HCT116 (cell line): ENCODE results near the gene SCARB1. TPM values are rescaled to one million over a fixed set of nuclear protein-coding genes. Genes with fewer than 3 reads are reported as not detected.
A peak's percentile ranks its signal among the peaks of the same experiment; 100 is the strongest.
"Not testable (repeated sequence)": the region's sequence is repeated elsewhere in the genome, so short reads cannot be mapped to it uniquely, and the experiment has no call there.

Experiments
- ATAC-seq: fragments of 200-7000 bp; cut with Tn5 transposase; 2 replicates; pipeline ENCODE4 v1.9.1; 2020; ENCODE audit warnings: mild to moderate bottlenecking, moderate library complexity
- BruUV-seq: library from RNA; stranded (reverse); fragments of 400-500 nt; replicated peaks from 2 replicates; lab custom pipeline; 2021; lab: Mats Ljungman, UMichigan
- CTCF ChIA-PET: fragments of 300-600 bp; sonication (Branson Sonifier 250); formaldehyde crosslinking; loops from one replicate; lab custom pipeline; 2021; ENCODE audit warnings: antibody characterized with exemption; lab: Charles Lee
- POLR2A ChIA-PET: fragments of 300-600, 350-600 bp; sonication (Branson Sonifier 250); formaldehyde crosslinking; loops from one replicate; lab custom pipeline; 2021; ENCODE audit warnings: antibody characterized with exemption; lab: Charles Lee
- RAD21 ChIA-PET, 2 experiments: fragments of 300-600 bp; sonication (Branson Sonifier 250); formaldehyde crosslinking; loops; one replicate each; lab custom pipeline; 2023; ENCODE audit warnings: low total read pairs in 2 of 2; ENCODE audit not compliant: uncharacterized antibody in 2 of 2, unreplicated experiment in 2 of 2, low non-redundant PET in 1 of 2; lab: Charles Lee
- DNase-seq: peaks from one replicate; pipeline ENCODE4 v3.0.0-alpha.2; 2010; ENCODE audit warnings: low read depth, low spot score
- H2AFZ ChIP-seq: fragments of 200-600 bp; shearing (Covaris generic), sonication (generic); 2 replicates; pipeline ENCODE4 v1.6.1; 2017; ENCODE audit warnings: low read depth, mixed run types, mixed read lengths, antibody characterized with exemption, low read length; ENCODE audit not compliant: poor library complexity, severe bottlenecking
- H3K27ac ChIP-seq: 2 replicates; pipeline ENCODE4 v1.5.1; 2012; ENCODE audit warnings: low read depth, low read length
- H3K27me3 ChIP-seq: fragments of 200-600 bp; sonication (generic); 2 replicates; pipeline ENCODE4 v1.6.1; 2016; ENCODE audit warnings: mixed run types, low read length, mixed read lengths; ENCODE audit not compliant: insufficient read depth
- H3K36me3 ChIP-seq, 2 experiments: fragments of 200-500 bp in 1 of 2; fragments of 200-600 bp in 1 of 2; sonication (Bioruptor generic) in 1 of 2; sonication (generic) in 1 of 2; 2 replicates each; pipeline versions ENCODE4 v1.5.1 to v1.6.1; 2014 to 2016; ENCODE audit warnings: low read length in 2 of 2, inconsistent platforms in 1 of 2, mixed read lengths in 1 of 2, mixed run types in 1 of 2; ENCODE audit not compliant: insufficient read depth in 2 of 2, control insufficient read depth in 1 of 2
- H3K4me1 ChIP-seq, 2 experiments: fragments of 200-600 bp in 1 of 2; sonication (generic) in 1 of 2; 2 replicates each; pipeline versions ENCODE4 v1.5.1 to v1.6.1; 2012 to 2017; ENCODE audit warnings: low read length in 2 of 2, inconsistent platforms in 1 of 2, mild to moderate bottlenecking in 1 of 2, mixed read lengths in 1 of 2, mixed run types in 1 of 2, moderate library complexity in 1 of 2; ENCODE audit not compliant: insufficient read depth in 2 of 2, control insufficient read depth in 1 of 2
- H3K4me2 ChIP-seq: fragments of 200-600 bp; sonication (generic); 2 replicates; pipeline ENCODE4 v1.6.1; 2017; ENCODE audit warnings: mixed run types, low read length, mixed read lengths
- H3K4me3 ChIP-seq, 2 experiments: fragments of 200-600 bp in 1 of 2; sonication (generic) in 1 of 2; replicated peaks in 1 of 2; 2 replicates each; pipeline ENCODE4 v1.5.1; 2011 to 2016; ENCODE audit warnings: low read length in 2 of 2, control low read depth in 1 of 2, low read depth in 1 of 2, mild to moderate bottlenecking in 1 of 2, mixed read lengths in 1 of 2, mixed run types in 1 of 2
- H3K79me2 ChIP-seq: fragments of 200-600 bp; sonication (generic); 2 replicates; pipeline ENCODE4 v1.6.1; 2017; ENCODE audit warnings: mild to moderate bottlenecking, mixed run types, low read length, moderate library complexity, mixed read lengths; ENCODE audit not compliant: insufficient read depth
- H3K9ac ChIP-seq: fragments of 200-600 bp; sonication (generic); 2 replicates; pipeline ENCODE4 v1.6.1; 2016; ENCODE audit warnings: low read length, mixed read lengths
- H3K9me2 ChIP-seq: fragments of 200-600 bp; sonication (generic), shearing (Covaris generic); 2 replicates; pipeline ENCODE4 v1.6.1; 2017; ENCODE audit warnings: mixed run types, mild to moderate bottlenecking, moderate library complexity; ENCODE audit not compliant: insufficient read depth
- H3K9me3 ChIP-seq, 2 experiments: fragments of 200-500 bp in 1 of 2; fragments of 200-600 bp in 1 of 2; sonication (Bioruptor generic) in 1 of 2; sonication (generic) in 1 of 2; 2 replicates each; pipeline ENCODE4 v1.6.1; 2014 to 2017; ENCODE audit warnings: low read length in 2 of 2, mixed read lengths in 2 of 2, inconsistent platforms in 1 of 2, low read depth in 1 of 2, mild to moderate bottlenecking in 1 of 2, mixed run types in 1 of 2, moderate library complexity in 1 of 2; ENCODE audit not compliant: control insufficient read depth in 1 of 2, insufficient read depth in 1 of 2
- H4K20me1 ChIP-seq: fragments of 200-600 bp; sonication (generic), shearing (Covaris generic); 2 replicates; pipeline ENCODE4 v1.6.1; 2017; ENCODE audit warnings: mixed run types, mild to moderate bottlenecking, moderate library complexity; ENCODE audit not compliant: insufficient read depth
- CBX3 ChIP-seq: IDR thresholded peaks from 2 replicates; pipeline ENCODE4 v1.6.1; 2012; ENCODE audit warnings: low read depth
- CEBPB ChIP-seq: IDR thresholded peaks from 2 replicates; pipeline ENCODE4 v1.6.1; 2012; ENCODE audit warnings: low read depth
- SIN3A ChIP-seq: IDR thresholded peaks from 2 replicates; pipeline ENCODE4 v1.6.1; 2012; ENCODE audit warnings: low read depth
- YY1 ChIP-seq: IDR thresholded peaks from 2 replicates; pipeline ENCODE4 v1.6.1; 2011; ENCODE audit warnings: low read length, low read depth, moderate library complexity, mild to moderate bottlenecking; ENCODE audit not compliant: insufficient replicate concordance; ENCODE audit errors: extremely low read depth
- intact Hi-C: fragments of 100-400 bp; cut with micrococcal nuclease; formaldehyde crosslinking; loops from 2 replicates; pipeline ENCODE4 v1.10.0; 2022
- total RNA-seq: library from RNA; stranded (reverse); gene quantifications from one replicate; pipeline ENCODE4 v1.2.1, GENCODE V29; 2021; ENCODE audit not compliant: unreplicated experiment
- TF ChIP-seq, protein P1 (sequence below), 3 experiments: fragments of 200-600 bp in 1 of 3; sonication (generic) in 1 of 3; IDR thresholded peaks in 2 of 3; conservative IDR thresholded peaks in 1 of 3; 2 replicates each; pipeline ENCODE4 v1.5.1; 2012 to 2017; ENCODE audit warnings: low read depth in 2 of 3, low read length in 2 of 3, antibody characterized with exemption in 1 of 3, borderline replicate concordance in 1 of 3, control low read depth in 1 of 3, mild to moderate bottlenecking in 1 of 3, mixed read lengths in 1 of 3, mixed run types in 1 of 3, moderate library complexity in 1 of 3; ENCODE audit not compliant: insufficient read depth in 1 of 3
- TF ChIP-seq, protein P2 (sequence below): IDR thresholded peaks from 2 replicates; pipeline ENCODE4 v1.6.1; 2012

SCARB1 gene
- total RNA-seq, 1 experiment from 2014 or later = 95.5 TPM

DNA sequence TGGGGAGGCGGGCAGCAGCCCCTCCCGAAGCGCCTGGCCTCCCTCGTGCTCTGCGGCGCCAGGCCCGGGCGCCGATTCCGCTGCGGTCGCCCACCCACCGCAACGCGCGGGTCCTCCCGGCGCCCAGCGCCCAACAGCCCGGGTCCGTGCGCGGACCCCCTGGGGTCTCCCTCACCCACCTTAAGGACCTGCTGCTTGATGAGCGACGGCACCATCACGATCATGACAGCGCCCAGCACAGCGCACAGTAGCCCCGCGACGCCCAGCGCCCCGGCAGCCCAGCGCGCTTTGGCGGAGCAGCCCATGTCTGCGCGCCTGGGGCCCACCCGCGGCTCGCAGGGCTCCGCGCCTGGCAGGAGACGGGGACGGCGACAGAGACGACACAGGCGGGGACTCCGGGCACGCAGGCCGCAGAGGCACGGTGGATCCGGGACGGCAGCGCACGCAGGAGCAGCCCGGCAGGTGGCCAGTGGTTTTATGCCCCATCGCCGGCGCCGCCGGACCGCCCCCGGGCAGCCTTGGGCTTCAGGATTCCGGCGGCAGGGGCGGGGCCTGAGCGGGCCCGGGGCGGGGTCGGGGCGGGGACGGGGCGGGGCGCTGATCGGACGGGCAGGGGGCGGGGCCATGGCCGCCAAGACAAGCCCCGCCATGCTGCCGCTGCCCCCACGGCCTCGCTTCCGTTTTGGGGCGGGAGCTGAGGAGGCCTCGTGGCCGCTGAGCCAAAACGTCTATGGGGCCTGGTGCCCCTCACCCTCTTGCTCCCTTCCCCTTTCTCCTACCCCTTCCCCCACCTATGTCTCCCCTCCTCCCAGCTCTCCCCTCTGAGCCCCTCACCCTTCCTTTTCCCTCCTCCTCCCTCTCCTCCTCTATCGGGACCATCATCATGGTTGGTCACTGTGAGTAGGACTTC lies at the start of gene SCARB1 (continued):
- TF ChIP-seq YY1 = no peak
- TF ChIP-seq SIN3A = peak; percentile 53; the same call in 1 of the 2 replicates
- TF ChIP-seq, protein P1, sequence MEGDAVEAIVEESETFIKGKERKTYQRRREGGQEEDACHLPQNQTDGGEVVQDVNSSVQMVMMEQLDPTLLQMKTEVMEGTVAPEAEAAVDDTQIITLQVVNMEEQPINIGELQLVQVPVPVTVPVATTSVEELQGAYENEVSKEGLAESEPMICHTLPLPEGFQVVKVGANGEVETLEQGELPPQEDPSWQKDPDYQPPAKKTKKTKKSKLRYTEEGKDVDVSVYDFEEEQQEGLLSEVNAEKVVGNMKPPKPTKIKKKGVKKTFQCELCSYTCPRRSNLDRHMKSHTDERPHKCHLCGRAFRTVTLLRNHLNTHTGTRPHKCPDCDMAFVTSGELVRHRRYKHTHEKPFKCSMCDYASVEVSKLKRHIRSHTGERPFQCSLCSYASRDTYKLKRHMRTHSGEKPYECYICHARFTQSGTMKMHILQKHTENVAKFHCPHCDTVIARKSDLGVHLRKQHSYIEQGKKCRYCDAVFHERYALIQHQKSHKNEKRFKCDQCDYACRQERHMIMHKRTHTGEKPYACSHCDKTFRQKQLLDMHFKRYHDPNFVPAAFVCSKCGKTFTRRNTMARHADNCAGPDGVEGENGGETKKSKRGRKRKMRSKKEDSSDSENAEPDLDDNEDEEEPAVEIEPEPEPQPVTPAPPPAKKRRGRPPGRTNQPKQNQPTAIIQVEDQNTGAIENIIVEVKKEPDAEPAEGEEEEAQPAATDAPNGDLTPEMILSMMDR (IDR thresholded peaks at IDR 0.05 in 2 of 3, conservative IDR thresholded peaks at IDR 0.05 in 1 of 3; ENCODE audit: borderline replicate concordance in 1 of 3, insufficient read depth in 1 of 3, low read depth in 2 of 3, low read length in 2 of 3) = 0 out of 6 replicates have a peak, but pooled peaks of 1 of the 3 experiments have one; percentile 8
- no peak for TF ChIP-seq CEBPB
- TF ChIP-seq, protein P2, sequence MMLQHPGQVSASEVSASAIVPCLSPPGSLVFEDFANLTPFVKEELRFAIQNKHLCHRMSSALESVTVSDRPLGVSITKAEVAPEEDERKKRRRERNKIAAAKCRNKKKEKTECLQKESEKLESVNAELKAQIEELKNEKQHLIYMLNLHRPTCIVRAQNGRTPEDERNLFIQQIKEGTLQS = no peak
- TF ChIP-seq CBX3 = no peak; the same call in 1 of the 2 replicates

DNA sequence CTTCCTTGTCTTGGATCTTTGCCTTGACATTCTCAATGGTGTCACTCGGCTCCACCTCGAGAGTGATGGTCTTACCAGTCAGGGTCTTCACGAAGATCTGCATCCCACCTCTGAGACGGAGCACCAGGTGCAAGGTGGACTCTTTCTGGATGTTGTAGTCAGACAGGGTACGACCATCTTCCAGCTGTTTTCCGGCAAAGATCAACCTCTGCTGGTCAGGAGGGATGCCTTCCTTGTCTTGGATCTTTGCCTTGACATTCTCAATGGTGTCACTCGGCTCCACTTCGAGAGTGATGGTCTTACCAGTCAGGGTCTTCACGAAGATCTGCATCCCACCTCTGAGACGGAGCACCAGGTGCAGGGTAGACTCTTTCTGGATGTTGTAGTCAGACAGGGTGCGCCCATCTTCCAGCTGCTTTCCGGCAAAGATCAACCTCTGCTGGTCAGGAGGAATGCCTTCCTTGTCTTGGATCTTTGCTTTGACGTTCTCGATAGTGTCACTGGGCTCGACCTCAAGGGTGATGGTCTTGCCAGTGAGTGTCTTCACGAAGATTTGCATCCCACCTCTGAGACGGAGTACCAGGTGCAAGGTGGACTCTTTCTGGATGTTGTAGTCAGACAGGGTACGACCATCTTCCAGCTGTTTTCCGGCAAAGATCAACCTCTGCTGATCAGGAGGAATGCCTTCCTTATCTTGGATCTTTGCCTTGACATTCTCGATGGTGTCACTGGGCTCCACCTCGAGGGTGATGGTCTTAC lies 49.0 kb upstream of the SCARB1 start:
- Histone ChIP-seq H3K4me2 (peak overlapping the region; percentile 96), H3K4me3 (peak overlapping the region; percentile 98 to 100), H3K36me3 (peaks cover 11 to 32% of the 10 kb centered on the region in 2 experiments; a peak in 3 of 4 replicates), H3K79me2 (peaks cover 50% of the 10 kb centered on the region), H3K4me1 (peaks cover 35 to 68% of the 10 kb centered on the region in 2 experiments), H4K20me1 (peaks cover 34% of the 10 kb centered on the region; the same call in 1 of the 2 replicates)
- BruUV-seq, H2AFZ ChIP-seq, H3K9me2 ChIP-seq, ATAC-seq, H3K27ac ChIP-seq, H3K9ac ChIP-seq, H3K9me3 ChIP-seq, intact Hi-C loops, RAD21 ChIA-PET, DNase-seq, CTCF ChIA-PET, H3K27me3 ChIP-seq: not testable (repeated sequence)
- POLR2A ChIA-PET = interaction anchor here (6.3 kb wide), 1 partner anchor 15 kb away, joined by 61 read pairs; no protein-coding TSS in a partner anchor

DNA sequence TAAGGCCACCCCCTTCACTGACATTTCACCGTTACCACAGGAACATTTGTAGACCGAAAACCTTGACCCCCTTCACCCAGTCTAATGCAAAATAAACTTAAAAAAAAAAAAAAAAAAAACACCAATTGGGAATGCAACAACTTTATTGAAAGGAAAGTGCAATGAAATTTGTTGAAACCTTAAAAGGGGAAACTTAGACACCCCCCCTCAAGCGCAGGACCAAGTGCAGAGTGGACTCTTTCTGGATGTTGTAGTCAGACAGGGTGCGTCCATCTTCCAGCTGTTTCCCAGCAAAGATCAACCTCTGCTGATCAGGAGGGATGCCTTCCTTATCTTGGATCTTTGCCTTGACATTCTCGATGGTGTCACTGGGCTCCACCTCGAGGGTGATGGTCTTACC lies 47.9 kb upstream of the SCARB1 start:
- H3K9me2 ChIP-seq, CTCF ChIA-PET, intact Hi-C loops, H3K4me3 ChIP-seq, RAD21 ChIA-PET, H3K9me3 ChIP-seq, H3K27ac ChIP-seq, DNase-seq, BruUV-seq, ATAC-seq, H3K27me3 ChIP-seq, H3K9ac ChIP-seq, H2AFZ ChIP-seq: not testable (repeated sequence)
- POLR2A ChIA-PET = interaction anchor here (0.9 to 3.0 kb wide), 3 partner anchors 8 to 155 kb away, joined by 3 to 15 read pairs (median 6); no protein-coding TSS in a partner anchor
- H3K4me2 ChIP-seq = peak overlapping the region; percentile 42; the same call in 1 of the 2 replicates
- peaks cover 11 to 32% of the 10 kb centered on the region in 2 experiments; a peak in 3 of 4 replicates for H3K36me3 ChIP-seq
- H3K79me2 ChIP-seq = peaks cover 50% of the 10 kb centered on the region
- peaks cover 30 to 64% of the 10 kb centered on the region in 2 experiments for H3K4me1 ChIP-seq
- peaks cover 34% of the 10 kb centered on the region; the same call in 1 of the 2 replicates for H4K20me1 ChIP-seq
